Heart right ventricle (tissue), 16 donors: Measurements from ENCODE around the gene COL7A1. TPM values are rescaled to one million over a fixed set of nuclear protein-coding genes. Genes with fewer than 3 reads are reported as not detected.

Source experiments
- ATAC-seq, 8 donors: fragments of 200-7000 bp; cut with Tn5 transposase; one replicate each; pipeline ENCODE4 v1.9.1; 2020; ENCODE audit warnings: mild to moderate bottlenecking in 8 of 8, moderate library complexity in 8 of 8, moderate number of reproducible peaks in 1 of 8
- DNase-seq, 2 donors: peaks; one replicate each; pipeline ENCODE4 v3.0.0-alpha.2; 2020
- H3K27ac ChIP-seq, 10 donors: fragments of 200-600 bp; sonication (generic) in 2 of 10; one replicate each; pipeline versions ENCODE4 v1.5.0 to v1.8.0; 2020 to 2022; ENCODE audit warnings: mild to moderate bottlenecking in 3 of 10
- H3K27me3 ChIP-seq, 7 donors: fragments of 200-600 bp; one replicate each; pipeline ENCODE4 v1.8.0; 2021 to 2022; ENCODE audit warnings: mild to moderate bottlenecking in 2 of 7
- H3K36me3 ChIP-seq, 9 donors: fragments of 200-600 bp; sonication (generic) in 1 of 9; one replicate each; pipeline versions ENCODE4 v1.5.0 to v1.8.0; 2020 to 2022; ENCODE audit warnings: mild to moderate bottlenecking in 2 of 9
- H3K4me1 ChIP-seq, 9 donors: fragments of 200-600 bp; sonication (generic) in 1 of 9; one replicate each; pipeline versions ENCODE4 v1.5.0 to v1.8.0; 2020 to 2022; ENCODE audit warnings: mild to moderate bottlenecking in 4 of 9
- H3K4me3 ChIP-seq, 10 donors: fragments of 200-600 bp; sonication (generic) in 2 of 10; one replicate each; pipeline versions ENCODE4 v1.5.0 to v1.8.0; 2020 to 2022; ENCODE audit warnings: mild to moderate bottlenecking in 7 of 10, moderate library complexity in 2 of 10
- H3K9me3 ChIP-seq, 11 donors: fragments of 200-600 bp in 10 of 11; sonication (generic) in 2 of 11; one replicate each; pipeline versions ENCODE4 v1.5.0 to v1.8.0; 2013 to 2022; ENCODE audit warnings: mild to moderate bottlenecking in 2 of 11, control low read depth in 1 of 11, moderate library complexity in 1 of 11
- WGBS, 2 donors: extraction: QIAGEN DNeasy Blood & Tissue Kit; methylation state at CpG; one replicate each; pipeline ENCODE4 v1.1.7; 2013; ENCODE audit warnings: inconsistent platforms in 1 of 2; 5-methylcytosine and 5-hydroxymethylcytosine counted together
- intact Hi-C, 10 donors: fragments of 100-400 bp; cut with DNase I; formaldehyde crosslinking; loops; one replicate each; pipeline versions ENCODE4 v1.11.1 to v1.14.2; 2022
- polyA plus RNA-seq, 2 donors: library from polyadenylated mRNA; stranded (reverse); fragments of 200-250 nt; gene quantifications; one replicate each; pipeline ENCODE4 v1.2.3, GENCODE V29; 2013
- total RNA-seq, 10 donors: library from RNA; stranded (reverse); fragmentation: NEBNext Ultra II Directional in 3 of 10; extraction: Animal tissue kit (Norgen Biotek cat#: 25700) in 3 of 10; gene quantifications; one replicate each; pipeline versions ENCODE4 v1.2.1 to v1.2.4, GENCODE V29; 2021 to 2023
- TF ChIP-seq, protein P1 (sequence below), 9 donors: fragments of 200-600 bp; sonication (generic) in 2 of 9; IDR thresholded peaks; one replicate each; pipeline versions ENCODE4 v1.5.0 to v1.8.0; 2021 to 2022; ENCODE audit warnings: antibody characterized with exemption in 9 of 9, mild to moderate bottlenecking in 5 of 9, moderate library complexity in 1 of 9
- donor health status: Arrhythmogenic right ventricular cardiomyopathy.
- donor health status: ischemic (EF 13 %, LVEDD 7.1; RV severe dilation, severe dysfunction).
- donor health status: healthy with polysubstance abuse.
- donor health status: DM: no; HTN: yes; CAD: no.
- donor health status: DM: no; HTN: no; CAD: no.
- donor health status: ischemic (EF 25% LVEDD 6.9; RV normal size, moderate dysfunction).
- donor health status: ischemic (EF 25% LVEDD 5.7; RV mildly dilated, moderate dysfunction).
- donor health status: healthy.
- donor health status: DM: yes; HTN: yes; CAD: no.
- donor health status: Ischemic cardiomyopathy.
- donor health status: ischemic (EF 35%, LVEDD 5.7; RV mildly dilated, moderate dysfunction).
- donor health status: nonischemic (EF 11% LVEDD 7.7; RV severe dilation, severe dysfunction).
- donor health status: DM: yes; HTN: yes; CAD: no.
- donor health status: PGD.
- donor health status: ischemic (EF 29% LVEDD 5.4; RV normal size, mild dysfunction).
- donor health status: nonischemic (EF 23%, LVEDD 6.1; RV moderate dilation, normal function).

COL7A1 gene
- total and polyA plus RNA-seq, 12 donors = 6.1 to 63.5 (median 12.6) TPM

DNA sequence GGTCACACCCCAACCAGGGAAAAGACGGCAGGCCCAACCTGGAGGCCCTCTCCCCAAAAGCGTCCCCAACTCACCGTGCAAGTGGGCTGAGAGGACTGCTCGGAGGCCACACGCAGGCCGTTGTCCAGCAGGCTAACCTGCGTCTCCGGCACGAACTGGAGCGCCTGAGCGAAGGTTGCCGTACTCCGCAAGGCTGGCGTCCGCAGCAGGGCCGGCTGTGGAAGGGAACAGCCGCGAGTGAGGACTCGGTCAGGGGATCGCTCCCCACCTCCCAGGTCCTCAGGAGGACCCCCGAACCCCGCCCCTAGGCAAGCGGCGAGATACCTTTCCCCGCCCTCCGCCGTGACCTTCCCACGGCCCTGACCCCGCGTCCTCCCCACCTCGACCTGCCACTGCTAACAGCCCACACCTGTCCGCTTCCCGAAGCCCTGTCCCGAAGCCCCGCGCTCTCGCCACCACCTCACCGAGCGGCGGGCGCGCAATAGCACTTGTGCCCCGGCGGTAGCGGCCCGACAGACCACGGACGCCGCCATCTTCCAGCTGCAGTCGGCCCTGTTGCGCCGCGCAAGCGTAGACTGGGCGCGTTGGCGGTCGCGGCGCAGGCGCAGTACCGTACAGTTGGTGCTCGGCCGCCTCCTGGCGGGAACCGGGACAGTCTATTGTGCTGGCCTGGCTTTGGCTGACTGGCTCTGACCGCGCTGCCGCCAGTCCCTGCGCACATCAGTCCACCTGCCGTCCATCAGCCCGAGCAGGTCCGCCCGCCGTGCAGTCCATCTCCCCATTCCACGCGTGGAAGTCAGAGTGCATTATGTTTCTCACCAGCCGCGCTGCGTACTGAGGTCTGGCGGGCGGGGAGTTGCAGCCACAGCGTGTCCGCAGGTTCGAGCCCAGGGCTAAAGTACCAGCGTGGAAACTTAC, 14.2 kb upstream of the COL7A1 start, which contains the start of gene UQCRC1:
Gene UQCRC1, minus strand, starts transcription at position 559 of the 918 bp plus-strand sequence. Its CDS starts 26 bp downstream, at position 533.
- DNase-seq (peak; percentile 91 to 94), ATAC-seq (peak; percentile 99 to 100 (median 100))
- intact Hi-C loops = loop anchor here in 2 of 10 donors (5.0 kb wide), 1 partner anchor 52 kb away; the partner anchor contains the start of gene PFKFB4 (in 2 of the 2)
- H3K27me3 ChIP-seq = no peaks in the 10 kb centered on the region
- no peaks in the 10 kb centered on the region for H3K9me3 ChIP-seq
- H3K36me3 ChIP-seq = peaks cover 0 to 40% (median 25%) of the 10 kb centered on the region in 9 donors
- peak within 1 kb of the TSS; percentile 76 to 98 (median 84) for H3K4me3 ChIP-seq
- peaks cover 10 to 48% (median 25%) of the 10 kb centered on the region in 9 donors for H3K4me1 ChIP-seq
- TF ChIP-seq, protein P1, sequence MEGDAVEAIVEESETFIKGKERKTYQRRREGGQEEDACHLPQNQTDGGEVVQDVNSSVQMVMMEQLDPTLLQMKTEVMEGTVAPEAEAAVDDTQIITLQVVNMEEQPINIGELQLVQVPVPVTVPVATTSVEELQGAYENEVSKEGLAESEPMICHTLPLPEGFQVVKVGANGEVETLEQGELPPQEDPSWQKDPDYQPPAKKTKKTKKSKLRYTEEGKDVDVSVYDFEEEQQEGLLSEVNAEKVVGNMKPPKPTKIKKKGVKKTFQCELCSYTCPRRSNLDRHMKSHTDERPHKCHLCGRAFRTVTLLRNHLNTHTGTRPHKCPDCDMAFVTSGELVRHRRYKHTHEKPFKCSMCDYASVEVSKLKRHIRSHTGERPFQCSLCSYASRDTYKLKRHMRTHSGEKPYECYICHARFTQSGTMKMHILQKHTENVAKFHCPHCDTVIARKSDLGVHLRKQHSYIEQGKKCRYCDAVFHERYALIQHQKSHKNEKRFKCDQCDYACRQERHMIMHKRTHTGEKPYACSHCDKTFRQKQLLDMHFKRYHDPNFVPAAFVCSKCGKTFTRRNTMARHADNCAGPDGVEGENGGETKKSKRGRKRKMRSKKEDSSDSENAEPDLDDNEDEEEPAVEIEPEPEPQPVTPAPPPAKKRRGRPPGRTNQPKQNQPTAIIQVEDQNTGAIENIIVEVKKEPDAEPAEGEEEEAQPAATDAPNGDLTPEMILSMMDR (IDR thresholded peaks at IDR 0.05) = peak; percentile 59 to 90 (median 80)
- 1% methylated on average over 86 of the region's 86 CpGs for WGBS, 2 donors
- H3K27ac ChIP-seq = peak within 1 kb of the TSS; percentile 85 to 99 (median 95)

DNA sequence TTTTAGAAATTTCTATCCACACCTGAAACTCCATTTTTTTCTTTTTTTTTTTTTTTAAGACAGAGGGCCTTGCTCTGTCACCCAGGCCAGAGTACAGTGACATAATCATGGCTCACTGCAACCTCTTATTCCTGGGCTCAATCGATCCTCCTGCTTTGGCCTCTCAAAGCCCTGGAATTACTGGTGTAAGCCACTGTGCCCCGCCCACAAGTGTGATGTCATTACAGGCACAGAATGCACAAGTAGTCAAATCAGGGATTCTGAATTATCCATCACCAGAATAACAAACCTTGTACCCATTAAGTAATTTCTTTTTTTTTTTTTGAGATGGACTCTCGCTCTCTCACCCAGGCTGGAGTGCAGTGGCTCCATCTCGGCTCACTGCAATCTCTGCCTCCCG, 12.4 kb upstream of the COL7A1 start:
- intact Hi-C loops = loop anchor here in 2 of 10 donors (5.0 kb wide), 1 partner anchor 50 kb away; the partner anchor contains the start of gene PFKFB4 (in 2 of the 2)
- H3K4me3 ChIP-seq = no peak overlapping the region
- no peaks in the 10 kb centered on the region for H3K27me3 ChIP-seq
- DNase-seq (no peak), ATAC-seq (no peak)
- H3K9me3 ChIP-seq = no peaks in the 10 kb centered on the region
- H3K4me1 ChIP-seq = peaks cover 10 to 61% (median 25%) of the 10 kb centered on the region in 9 donors
- peaks cover 0 to 58% (median 43%) of the 10 kb centered on the region in 9 donors for H3K36me3 ChIP-seq
- WGBS, 2 donors = 92 to 93% methylated on average over 5 of the region's 5 CpGs
- no peak overlapping the region for H3K27ac ChIP-seq
- TF ChIP-seq, protein P1 (IDR thresholded peaks at IDR 0.05) = no peak

DNA sequence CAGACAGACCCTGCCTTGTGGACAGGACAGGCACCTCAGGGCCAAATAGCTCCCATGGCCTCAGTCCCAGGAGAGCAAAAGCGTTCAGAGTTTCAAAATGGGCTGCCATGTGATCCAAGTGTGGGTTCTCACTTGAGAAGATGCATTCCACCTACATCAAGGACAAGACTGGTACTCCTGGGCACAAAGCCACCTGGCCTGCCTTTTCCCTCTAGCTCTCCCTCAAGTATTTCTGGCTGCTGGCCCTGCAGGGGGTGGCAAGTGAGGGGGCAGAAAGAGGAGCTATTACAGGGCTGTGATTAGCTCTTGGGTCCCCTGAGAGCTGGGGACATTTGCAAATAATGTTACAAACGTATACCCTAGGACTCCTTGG, 6.5 kb upstream of the COL7A1 start:
- H3K27me3 ChIP-seq = no peaks in the 10 kb centered on the region
- H3K4me1 ChIP-seq = peaks cover 32 to 92% (median 60%) of the 10 kb centered on the region in 9 donors
- ATAC-seq (peak in 6 of 8 donors; percentile 10 to 32 (median 24)), DNase-seq (peak; percentile 77)
- peak overlapping the region in 8 of 10 donors; percentile 33 to 93 (median 86) for H3K27ac ChIP-seq
- no peaks in the 10 kb centered on the region for H3K9me3 ChIP-seq
- intact Hi-C loops = no loop called here
- H3K36me3 ChIP-seq = peaks cover 15 to 92% (median 63%) of the 10 kb centered on the region in 9 donors
- TF ChIP-seq, protein P1 (IDR thresholded peaks at IDR 0.05) = no peak
- H3K4me3 ChIP-seq = no peak overlapping the region
- 24 to 38% methylated on average over 2 of the region's 2 CpGs for WGBS, 2 donors
